ENCODE measurements around the gene NOSIP.
A peak's percentile ranks its signal among the peaks of the same experiment; 100 is the strongest.
"Not testable (repeated sequence)": the region's sequence is repeated elsewhere in the genome, so short reads cannot be mapped to it uniquely, and the experiment has no call there.

Gene NOSIP, protein sequence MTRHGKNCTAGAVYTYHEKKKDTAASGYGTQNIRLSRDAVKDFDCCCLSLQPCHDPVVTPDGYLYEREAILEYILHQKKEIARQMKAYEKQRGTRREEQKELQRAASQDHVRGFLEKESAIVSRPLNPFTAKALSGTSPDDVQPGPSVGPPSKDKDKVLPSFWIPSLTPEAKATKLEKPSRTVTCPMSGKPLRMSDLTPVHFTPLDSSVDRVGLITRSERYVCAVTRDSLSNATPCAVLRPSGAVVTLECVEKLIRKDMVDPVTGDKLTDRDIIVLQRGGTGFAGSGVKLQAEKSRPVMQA

DNA sequence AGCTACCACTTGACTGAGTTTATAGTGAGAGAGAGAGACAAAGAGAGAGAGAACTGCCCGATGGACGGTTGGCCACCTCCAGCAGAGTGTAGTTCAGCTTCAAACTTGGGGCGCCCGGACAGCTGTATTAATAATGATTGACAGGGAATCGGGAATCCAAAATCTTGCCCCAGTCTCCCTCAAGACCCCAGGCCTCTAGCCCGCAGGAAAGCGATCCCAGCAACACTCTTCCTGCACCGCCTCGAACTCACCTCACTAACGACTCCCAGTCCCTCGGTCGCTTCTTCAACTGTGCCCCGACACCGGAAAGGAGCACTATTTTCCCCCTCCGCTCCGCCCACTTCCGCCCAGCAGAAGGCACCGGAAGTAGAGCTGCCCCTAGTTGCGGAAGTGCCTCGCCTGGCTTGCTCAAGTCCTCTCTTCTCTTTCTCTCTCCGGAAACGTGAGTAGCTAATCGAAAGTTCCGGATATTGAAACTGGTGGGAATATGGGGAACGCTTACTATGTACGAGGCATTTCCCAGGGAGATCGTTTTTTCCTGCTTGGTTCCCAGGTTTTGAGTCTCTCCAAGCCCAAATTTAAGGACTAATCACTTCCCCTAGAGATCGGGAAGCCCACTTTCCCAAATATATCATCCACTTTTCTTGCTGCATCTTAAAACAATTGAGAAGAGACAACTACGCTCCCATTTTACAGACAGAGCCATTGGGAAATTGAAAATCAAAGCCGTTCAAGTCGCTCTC lies at the start of gene NOSIP:
Gene NOSIP (minus strand): TSS at position 293 of the 743 bp plus-strand sequence. CDS start 19,865 bp downstream, outside the sequence.
- DNase-seq, result peak; percentile 98

DNA sequence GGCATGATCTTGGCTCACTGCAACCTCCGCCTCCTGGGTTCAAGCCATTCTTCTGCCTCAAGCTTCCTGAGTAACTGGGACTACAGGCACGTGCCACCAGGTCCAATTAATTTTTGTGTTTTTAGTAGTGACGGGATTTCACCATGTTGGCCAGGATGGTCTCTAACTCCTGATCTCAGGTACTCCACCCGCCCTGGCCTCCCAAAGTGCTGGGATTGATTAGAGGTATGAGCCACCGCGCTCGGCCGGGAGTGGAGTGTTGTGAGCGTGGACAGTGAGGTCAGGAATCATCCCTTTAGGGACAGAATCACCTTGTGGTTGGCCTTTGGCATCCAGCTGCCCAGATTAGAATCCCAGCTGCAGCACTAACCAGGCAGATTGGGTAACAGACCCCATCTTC lies 49.3 kb upstream of the NOSIP start:
- no peak for DNase-seq

DNA sequence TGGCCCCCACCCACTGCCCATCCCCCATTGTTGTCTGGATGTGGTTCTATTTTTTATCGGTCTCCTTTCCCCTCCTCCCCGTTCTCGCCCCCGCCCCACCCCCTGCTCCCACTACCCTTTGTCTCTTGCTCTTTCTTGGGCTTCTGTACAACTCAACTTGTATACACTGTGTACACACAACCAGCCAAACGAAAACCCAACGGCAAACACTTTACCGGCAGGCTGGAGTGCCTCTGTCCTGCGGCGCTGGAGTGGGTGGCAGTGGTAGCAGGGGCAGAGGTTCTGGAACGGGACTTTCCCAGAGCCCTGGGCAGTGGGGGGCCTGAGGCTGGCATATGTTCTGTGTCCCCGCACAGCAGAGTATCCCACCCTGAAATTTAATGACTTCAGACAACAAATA lies 45.9 kb upstream of the NOSIP start:
- DNase-seq, result no peak

DNA sequence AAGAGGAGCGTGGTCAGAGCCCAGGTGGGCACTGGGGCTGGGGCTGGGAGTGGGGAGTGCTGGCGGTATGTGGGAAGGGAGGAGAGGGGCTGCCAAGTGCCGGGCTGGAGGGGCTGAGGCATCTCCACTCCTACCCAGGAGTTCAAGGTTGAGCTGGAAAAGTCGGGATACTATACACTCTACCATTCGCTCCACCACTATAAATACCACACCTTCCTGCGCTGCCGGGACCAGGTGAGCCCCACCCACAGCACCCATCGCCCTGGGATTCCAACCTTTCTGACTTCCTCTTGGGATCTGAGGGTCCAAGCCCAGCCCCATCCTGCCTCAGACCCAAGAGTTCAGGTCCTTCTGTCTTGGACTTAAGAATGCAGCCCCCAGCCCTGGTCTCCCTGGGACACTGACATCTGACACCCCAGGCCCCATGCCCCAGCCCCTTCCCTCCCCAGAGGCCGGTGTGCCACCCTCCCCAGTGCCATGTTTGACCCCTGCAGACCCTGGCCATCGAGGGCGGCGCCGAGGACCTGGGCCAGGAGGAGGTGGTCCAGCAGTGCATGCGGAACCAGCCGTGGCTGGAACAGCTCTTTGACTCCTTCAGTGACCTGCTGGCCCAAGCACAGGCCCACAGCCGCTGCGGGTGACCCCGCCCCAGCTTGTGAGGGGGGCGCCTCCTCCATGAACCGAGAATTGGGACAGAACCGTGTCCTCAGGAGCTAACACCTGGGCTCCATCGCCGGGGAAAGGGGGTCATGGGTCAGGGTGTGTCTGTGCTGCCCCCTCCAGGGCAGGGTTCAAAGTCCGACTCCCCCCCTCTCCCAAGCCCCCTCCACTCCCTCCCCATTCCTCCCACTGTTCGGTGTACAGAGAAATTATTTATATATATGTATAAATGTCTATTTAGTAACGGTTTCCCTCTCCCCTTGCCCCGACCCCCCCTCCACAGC lies 44.9 kb upstream of the NOSIP start:
- no peak for DNase-seq

DNA sequence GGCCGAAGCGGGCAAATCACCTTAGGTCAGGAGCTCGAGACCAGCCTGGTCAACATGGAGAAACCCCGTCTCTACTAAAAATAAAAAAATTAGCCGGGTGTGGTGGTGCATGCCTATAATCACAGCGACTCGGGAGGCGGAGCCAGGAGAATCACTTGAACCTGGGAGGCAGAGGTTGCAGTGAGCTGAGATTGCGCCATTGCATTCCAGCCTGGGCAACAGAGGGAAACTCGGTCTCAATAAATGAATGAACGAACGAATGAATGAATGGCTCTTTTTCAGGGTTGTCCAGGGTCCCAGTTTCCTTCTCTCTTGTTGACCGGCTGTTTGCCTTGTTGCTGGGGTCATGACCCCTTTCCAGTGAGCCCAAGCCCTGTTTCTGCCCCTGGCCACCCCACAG lies 37.5 kb upstream of the NOSIP start:
- not testable (repeated sequence) for DNase-seq

DNA sequence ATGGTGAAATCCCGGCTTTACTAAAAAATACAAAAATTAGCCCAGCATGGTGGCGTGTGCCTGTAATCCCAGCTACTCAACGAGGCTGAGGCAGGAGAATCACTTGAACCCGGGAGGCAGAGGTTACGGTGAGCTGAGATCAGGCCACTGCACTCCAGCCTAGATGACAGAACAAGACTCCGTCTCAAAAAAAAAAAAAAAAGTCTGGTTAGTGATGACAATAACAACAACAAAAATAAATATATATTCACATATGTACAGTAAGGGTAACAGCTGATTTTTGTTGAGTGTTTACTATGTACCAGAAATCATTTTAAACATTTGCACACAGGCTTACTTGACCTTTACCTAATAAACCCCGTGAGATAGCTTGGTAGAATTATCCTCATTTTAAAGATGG lies 36.6 kb upstream of the NOSIP start:
- DNase-seq, result no peak

DNA sequence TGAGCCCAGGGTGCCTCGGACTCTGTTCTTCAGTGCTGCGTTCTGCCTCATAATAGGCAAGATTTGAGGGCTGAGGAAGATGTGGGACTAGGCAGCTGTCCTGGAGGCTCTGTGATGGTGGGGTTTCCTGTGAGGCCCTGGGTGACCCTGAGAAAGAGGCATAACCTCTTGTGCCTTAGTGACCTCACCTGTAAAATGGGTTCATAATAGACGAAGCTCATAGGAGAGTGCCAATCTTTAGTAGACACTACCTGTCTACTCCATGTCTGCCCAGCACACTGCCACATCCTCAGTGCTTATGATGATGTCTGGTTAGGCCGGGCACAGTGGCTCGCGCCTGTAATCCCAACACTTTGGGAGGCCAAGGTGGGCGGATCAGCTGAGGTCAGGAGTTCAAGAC lies 36.2 kb upstream of the NOSIP start:
- DNase-seq, result no peak

DNA sequence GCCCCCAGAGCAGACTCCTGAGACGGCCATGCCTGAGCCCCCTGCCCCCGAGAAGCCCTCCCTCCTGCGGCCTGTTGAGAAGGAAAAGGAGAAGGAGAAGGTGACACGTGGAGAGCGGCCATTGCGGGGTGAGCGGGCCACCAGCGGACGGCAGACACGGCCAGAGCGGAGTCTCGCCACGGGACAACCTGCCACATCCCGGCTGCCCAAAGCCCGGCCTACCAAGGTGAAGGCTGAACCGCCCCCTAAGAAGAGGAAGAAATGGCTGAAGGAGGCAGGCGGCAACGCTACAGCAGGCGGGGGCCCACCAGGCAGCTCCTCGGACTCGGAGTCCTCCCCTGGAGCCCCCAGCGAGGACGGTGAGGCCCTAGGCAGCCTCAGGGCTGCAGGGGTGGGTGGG lies 35.5 kb upstream of the NOSIP start:
- DNase-seq, result no peak

DNA sequence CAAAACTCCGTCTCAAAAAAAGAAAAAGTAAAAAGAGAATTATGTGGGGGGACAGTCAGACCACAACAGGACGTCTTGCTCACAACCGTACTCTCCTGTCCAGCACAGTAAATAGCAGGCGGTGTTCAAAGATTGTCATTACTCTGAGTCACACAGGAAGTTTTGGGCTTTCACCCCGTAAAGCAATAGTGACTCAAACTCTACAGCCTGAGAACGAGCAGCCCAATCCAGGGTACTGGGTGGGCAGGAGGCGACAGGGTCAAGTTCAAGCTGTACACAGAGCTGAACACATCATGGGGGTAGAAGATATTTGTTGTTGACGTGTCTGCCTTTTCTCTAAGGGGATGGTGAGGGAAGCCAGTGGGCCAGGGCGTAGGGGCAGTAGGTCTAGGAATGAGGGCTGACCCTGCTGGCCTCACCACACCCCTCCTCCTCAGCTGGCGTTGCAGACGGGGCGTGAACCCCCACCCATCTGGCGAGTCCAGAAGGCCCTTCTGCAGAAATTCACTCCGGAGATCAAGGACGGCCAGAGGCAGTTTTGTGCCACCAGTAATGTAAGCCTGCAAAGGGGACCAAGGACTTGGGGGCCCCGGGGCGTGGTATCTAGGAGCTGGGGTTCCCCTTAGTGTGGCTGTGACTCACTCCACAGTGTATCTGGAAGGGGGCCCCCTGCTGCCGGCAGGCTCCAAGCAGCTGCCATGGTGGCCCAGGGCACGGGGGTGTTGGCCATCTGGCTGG lies 33.9 kb upstream of the NOSIP start:
- peak; percentile 63 for DNase-seq

DNA sequence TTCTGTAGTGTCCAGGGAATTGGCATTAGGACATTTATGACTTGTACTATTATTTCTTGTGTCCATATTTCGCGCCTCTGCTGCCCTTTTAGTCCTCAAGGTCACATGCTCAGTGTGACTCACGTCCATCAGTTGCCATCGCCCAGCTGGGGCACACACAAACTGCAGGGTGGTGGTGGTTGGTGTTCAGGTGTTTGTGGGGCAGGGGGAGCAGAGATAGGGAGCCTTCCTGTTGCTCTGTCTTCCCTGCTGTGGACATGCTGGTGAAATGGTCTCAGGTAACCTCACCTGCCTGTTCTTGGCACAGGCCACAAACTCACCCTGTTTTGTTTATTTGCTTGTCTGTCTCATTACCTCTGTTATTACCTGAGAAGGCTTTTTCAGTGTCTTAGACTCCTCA lies 33.0 kb upstream of the NOSIP start:
- DNase-seq, result no peak

DNA sequence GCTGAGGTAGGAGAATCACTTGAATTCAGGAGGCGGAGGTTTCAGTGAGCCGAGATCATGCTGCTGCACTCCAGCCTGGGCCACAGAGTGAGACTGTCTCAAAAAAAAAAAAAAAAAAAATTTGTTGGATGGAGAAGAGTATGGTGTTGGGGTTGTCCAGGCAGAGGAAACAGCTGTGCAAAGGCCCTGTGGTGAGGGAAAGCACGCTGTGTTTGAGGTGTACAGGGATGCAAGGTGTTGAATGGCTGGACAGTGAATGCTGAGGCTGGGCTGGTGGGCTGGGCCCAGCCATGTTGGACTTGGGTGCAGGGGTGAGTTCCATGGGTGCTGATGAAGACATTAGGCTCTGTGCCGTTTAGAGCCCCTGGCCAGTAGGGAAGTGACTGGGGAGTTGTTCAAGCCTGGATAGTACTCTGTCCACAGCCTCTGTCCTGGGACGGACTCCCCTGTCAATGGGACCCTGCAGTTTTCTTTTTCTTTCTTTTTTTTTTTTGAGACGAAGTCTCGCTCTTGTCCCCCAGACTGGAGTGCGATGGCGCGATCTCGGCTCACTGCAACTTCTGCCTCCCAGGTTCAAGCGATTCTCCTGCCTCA lies 29.2 kb upstream of the NOSIP start:
- DNase-seq, result no peak

DNA sequence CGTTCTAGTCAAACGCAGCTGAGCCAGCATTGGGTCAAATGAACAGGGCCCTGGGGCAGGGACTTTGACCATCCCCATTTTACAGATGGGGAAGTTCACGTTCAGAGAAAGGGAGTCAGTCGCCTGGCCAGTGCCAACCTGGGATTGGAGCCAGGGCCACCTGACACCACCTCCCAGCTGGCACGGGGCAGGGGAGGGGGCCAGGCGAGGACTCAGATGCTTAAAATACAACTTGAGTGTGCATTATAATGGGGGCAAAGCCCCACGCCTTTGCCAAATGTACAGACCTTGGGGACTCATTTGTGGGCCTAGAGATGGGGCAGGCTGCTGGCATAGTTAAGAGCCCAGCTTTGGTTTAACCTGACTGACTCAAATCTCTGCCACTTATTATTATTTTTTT lies 25.2 kb upstream of the NOSIP start:
- DNase-seq, result no peak

DNA sequence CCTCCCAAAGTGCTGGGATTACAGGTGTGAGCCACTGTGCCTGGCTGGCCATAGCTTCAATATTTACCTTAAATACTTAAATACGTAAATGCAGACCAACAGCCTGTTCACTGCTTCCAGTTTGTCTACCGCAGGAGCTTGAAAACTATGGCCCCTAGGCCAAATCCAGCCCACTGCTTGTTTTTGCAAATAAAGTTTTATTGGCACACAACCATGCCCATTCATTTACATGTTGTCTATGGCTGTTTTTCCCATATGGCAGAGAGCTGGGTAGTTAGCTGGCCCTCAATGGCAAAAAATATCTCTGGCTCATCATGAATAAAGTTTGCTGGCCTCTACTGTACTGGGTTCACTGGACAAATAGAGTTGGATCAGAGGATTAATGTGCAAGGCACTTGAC lies 22.4 kb upstream of the NOSIP start:
- no peak for DNase-seq

DNA sequence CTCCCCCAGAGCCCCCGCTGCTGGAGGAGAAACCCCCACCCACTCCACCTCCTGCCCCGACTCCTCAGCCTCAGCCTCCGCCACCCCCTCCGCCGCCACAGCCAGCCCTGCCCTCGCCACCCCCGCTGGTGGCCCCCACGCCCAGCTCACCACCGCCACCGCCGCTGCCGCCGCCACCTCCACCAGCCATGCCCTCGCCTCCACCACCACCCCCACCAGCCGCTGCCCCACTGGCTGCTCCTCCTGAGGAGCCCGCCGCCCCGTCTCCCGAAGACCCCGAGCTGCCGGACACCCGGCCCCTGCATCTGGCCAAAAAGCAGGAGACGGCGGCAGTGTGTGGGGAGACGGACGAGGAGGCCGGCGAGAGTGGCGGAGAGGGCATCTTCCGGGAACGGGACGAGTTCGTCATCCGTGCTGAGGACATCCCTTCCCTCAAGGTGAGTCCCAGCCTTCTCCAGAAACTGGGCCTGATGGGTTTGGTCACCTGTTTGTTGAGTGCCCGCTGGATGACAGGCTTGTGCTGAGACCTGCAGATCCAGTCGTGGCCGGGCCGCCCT lies 21.2 kb upstream of the NOSIP start:
- DNase-seq, result no peak

DNA sequence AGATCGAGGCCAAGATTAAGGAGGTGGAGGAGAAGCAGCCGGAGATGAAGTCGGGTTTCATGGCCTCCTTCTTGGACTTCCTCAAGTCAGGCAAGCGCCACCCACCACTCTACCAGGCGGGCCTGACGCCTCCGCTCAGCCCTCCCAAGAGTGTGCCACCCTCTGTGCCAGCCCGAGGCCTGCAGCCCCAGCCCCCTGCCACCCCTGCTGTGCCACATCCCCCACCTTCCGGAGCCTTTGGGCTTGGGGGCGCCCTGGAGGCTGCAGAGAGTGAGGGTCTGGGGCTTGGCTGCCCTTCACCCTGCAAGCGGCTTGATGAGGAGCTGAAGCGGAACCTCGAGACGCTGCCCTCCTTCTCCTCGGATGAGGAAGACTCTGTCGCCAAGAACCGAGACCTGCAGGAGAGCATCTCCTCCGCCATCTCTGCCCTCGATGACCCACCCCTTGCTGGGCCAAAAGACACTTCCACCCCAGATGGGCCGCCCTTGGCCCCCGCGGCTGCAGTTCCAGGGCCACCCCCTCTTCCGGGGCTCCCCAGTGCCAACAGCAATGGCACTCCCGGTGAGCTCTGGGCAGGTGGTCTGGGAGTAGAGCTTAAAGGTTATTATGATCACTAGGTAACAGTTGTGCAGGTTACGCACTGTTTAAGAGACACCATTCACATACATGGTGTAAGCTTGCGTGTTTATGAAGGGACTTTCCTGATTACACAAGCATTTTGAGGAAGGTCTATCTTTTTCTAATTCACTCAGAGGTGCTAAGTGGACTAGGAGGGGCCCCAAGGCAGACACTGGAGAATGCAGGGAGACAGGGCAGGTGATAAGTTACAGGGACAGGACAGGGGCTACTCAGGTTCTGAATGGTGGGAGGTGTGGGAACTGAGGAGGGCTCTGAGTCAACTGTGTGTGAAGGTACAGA lies 19.3 kb upstream of the NOSIP start:
- DNase-seq, result no peak

DNA sequence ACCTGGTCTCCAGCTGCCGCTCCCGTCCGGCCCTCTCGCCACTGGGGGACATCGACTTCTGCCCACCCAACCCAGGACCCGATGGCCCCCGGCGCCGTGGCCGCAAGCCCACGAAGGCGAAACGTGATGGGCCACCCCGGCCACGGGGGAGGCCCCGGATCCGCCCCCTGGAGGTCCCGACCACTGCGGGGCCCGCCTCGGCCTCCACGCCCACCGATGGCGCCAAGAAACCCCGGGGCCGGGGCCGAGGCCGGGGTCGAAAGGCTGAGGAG lies 17.3 kb upstream of the NOSIP start:
- DNase-seq, result no peak

DNA sequence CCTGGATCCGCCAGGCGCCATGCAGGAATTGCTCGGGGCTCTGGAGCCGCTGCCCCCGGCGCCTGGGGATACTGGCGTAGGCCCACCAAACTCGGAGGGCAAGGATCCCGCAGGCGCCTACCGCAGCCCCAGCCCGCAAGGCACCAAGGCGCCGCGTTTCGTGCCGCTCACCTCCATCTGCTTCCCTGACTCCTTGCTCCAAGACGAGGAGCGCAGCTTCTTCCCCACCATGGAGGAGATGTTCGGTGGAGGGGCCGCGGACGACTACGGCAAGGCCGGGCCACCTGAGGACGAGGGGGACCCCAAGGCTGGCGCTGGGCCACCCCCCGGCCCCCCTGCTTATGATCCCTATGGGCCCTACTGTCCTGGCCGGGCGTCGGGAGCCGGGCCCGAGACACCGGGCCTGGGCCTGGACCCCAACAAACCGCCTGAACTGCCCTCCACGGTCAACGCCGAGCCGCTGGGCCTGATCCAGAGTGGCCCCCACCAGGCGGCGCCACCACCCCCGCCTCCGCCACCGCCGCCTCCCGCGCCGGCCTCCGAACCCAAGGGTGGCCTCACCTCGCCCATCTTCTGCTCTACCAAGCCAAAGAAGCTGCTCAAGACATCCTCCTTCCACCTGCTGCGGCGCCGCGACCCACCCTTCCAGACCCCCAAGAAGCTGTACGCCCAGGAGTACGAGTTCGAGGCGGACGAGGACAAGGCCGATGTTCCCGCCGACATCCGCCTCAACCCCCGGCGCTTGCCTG lies 16.8 kb upstream of the NOSIP start:
- no peak for DNase-seq

DNA sequence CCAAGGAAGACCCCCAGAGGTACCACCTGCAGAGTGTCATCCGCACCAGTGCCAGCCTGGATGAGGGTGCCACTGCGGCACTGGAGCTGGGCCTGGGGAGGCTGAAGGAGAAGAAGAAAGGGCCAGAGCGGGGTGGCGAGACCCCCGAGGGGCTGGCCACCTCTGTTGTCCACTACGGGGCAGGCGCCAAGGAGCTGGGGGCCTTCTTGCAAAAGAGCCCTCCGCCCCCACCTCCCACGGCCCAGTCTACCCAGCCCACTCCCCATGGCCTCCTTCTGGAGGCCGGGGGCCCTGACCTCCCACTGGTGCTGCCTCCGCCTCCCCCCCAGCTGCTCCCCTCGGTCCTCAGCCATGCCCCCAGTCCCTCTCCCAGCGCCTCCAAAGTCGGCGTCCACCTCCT lies 16.1 kb upstream of the NOSIP start:
- DNase-seq, result no peak

DNA sequence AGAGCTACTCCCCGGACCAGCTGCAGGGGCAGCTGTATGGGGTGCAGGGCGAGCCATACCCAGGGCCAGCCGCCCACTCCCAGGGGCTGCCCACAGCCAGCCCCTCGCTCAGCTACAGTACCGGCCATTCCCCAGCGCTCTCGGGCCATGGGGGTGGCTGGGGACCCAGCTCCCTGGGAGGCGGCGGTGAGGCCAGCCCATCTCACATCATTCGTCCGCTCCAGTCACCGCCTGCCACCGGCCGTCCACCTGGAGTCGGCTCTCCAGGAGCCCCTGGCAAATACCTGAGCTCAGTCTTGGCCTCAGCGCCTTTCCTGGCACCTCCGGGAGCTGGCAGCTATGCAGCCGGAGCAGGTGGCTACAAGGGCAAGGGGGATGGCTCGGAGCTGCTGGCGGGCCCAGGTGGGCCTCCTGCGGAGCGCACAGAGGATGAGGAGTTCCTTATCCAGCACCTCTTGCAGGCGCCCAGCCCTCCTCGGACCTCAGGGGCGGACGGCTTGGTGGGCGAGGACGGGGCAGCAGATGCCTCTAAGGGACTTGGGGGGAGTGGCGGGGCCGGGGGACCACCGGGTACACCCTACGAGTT lies 15.6 kb upstream of the NOSIP start:
- DNase-seq, result no peak
